Left cardiac atrium (tissue), 4 donors: ENCODE measurements around the gene RCAN1. TPM values are rescaled to one million over a fixed set of nuclear protein-coding genes. Genes with fewer than 3 reads are reported as not detected.
A peak's percentile ranks its signal among the peaks of the same experiment; 100 is the strongest.
"Not testable (repeated sequence)": the region's sequence is repeated elsewhere in the genome, so short reads cannot be mapped to it uniquely, and the experiment has no call there.

Source experiments
- ATAC-seq, 2 donors: fragments of 200-7000 bp; cut with Tn5 transposase; one replicate each; pipeline ENCODE4 v1.9.1; 2020; ENCODE audit warnings: mild to moderate bottlenecking in 2 of 2, moderate library complexity in 2 of 2
- DNase-seq: peaks from one replicate; pipeline ENCODE4 v3.0.0-alpha.2; 2020
- intact Hi-C, 2 donors: fragments of 100-400 bp; cut with DNase I; formaldehyde crosslinking; loops; one replicate each; pipeline versions ENCODE4 v1.14.1 to v1.15.1; 2022 to 2023
- total RNA-seq, 2 donors: library from RNA; stranded (reverse); fragmentation: NEBNext Ultra II Directional; extraction: Animal tissue kit (Norgen Biotek cat#: 25700); gene quantifications; one replicate each; pipeline ENCODE4 v1.2.1, GENCODE V29; 2021
- donor health status: DM: no; HTN: yes; CAD: no.
- donor health status: DM: no; HTN: yes; CAD: no; lungs with severe emphysema.
- donor health status: DM: yes; HTN: yes; CAD: no.
- donor health status: Dilated cardiomyopathy.

The RCAN1 gene
- total RNA-seq, 2 donors from 2014 or later, result 34.8 to 35.3 TPM

- ATAC-seq (peak; percentile 73 to 79), DNase-seq (peak; percentile 29)
- intact Hi-C loops, result no loop called here
Observed at GRCh38 chr21:34582506-34583150, 32.3 kb downstream of the RCAN1 start.

GRCh38 chr21:34580181-34580700 is 34.7 kb downstream of the RCAN1 start:
- peak; percentile 86 for DNase-seq
- intact Hi-C loops, result no loop called here
- ATAC-seq, result peak; percentile 7 to 77

- intact Hi-C loops, result loop anchor here in 1 of 2 donors (5.0 kb wide), 1 partner anchor 52 kb away; no protein-coding TSS in a partner anchor
- ATAC-seq, result no peak
- DNase-seq, result no peak
Observed at GRCh38 chr21:34579411-34579810, 35.5 kb downstream of the RCAN1 start.

GRCh38 chr21:34576041-34576511 is 38.8 kb downstream of the RCAN1 start:
- intact Hi-C loops, result loop anchor here in 1 of 2 donors (5.0 kb wide), 1 partner anchor 49 kb away; no protein-coding TSS in a partner anchor
- ATAC-seq, result peak; percentile 16 to 73
- DNase-seq, result peak; percentile 43

GRCh38 chr21:34574601-34575529 is 40.0 kb downstream of the RCAN1 start:
- intact Hi-C loops, result loop anchor here in 1 of 2 donors (5.0 kb wide), 2 partner anchors 38 to 48 kb away; no protein-coding TSS in a partner anchor
- DNase-seq (no peak), ATAC-seq (no peak)

GRCh38 chr21:34571994-34572393 is 42.9 kb downstream of the RCAN1 start:
- intact Hi-C loops, result loop anchor here in 1 of 2 donors (5.0 kb wide), 1 partner anchor 35 kb away; no protein-coding TSS in a partner anchor
- ATAC-seq (no peak), DNase-seq (no peak)

GRCh38 chr21:34570313-34570712 is 44.6 kb downstream of the RCAN1 start:
- DNase-seq (no peak), ATAC-seq (no peak)
- intact Hi-C loops, result loop anchor here in 1 of 2 donors (5.0 kb wide), 1 partner anchor 33 kb away; no protein-coding TSS in a partner anchor

GRCh38 chr21:34569381-34569979 is 45.4 kb downstream of the RCAN1 start:
- ATAC-seq, result no peak
- intact Hi-C loops, result no loop called here
- DNase-seq, result no peak

- ATAC-seq, intact Hi-C loops, DNase-seq: not testable (repeated sequence)
Observed at GRCh38 chr21:34568801-34569200, 46.1 kb downstream of the RCAN1 start.

GRCh38 chr21:34567604-34568155 is 47.2 kb downstream of the RCAN1 start:
- intact Hi-C loops, result no loop called here
- DNase-seq (no peak), ATAC-seq (no peak)

GRCh38 chr21:34565238-34565637 is 49.7 kb downstream of the RCAN1 start:
- DNase-seq, result no peak
- peak; percentile 53 to 62 for ATAC-seq
- intact Hi-C loops, result no loop called here

- ATAC-seq, DNase-seq, intact Hi-C loops: not testable (repeated sequence)
Observed at GRCh38 chr21:34563370-34563769, 51.5 kb downstream of the RCAN1 start.

- ATAC-seq, result no peak
- intact Hi-C loops, result no loop called here
- DNase-seq, result no peak
Observed at GRCh38 chr21:34561806-34562205, 53.1 kb downstream of the RCAN1 start.

GRCh38 chr21:34560609-34561008 is 54.3 kb downstream of the RCAN1 start:
- intact Hi-C loops, result no loop called here
- no peak for ATAC-seq
- no peak for DNase-seq

- no peak for DNase-seq
- ATAC-seq, result no peak
- intact Hi-C loops, result no loop called here
Observed at GRCh38 chr21:34560021-34560420, 54.9 kb downstream of the RCAN1 start.

- intact Hi-C loops, result no loop called here
- no peak for ATAC-seq
Observed at GRCh38 chr21:34559089-34559631, 55.8 kb downstream of the RCAN1 start.

GRCh38 chr21:34558166-34558565 is 56.7 kb downstream of the RCAN1 start:
- ATAC-seq (no peak), DNase-seq (no peak)
- intact Hi-C loops, result no loop called here

More at GRCh38 chr21:34559089-34559631, 55.8 kb downstream of the RCAN1 start:
- DNase-seq, result no peak

- intact Hi-C loops, result no loop called here
- DNase-seq, result no peak
- no peak for ATAC-seq
Observed at GRCh38 chr21:34557261-34557660, 57.7 kb downstream of the RCAN1 start.
